Thyroid gland (tissue), 4 donors: ENCODE data around the gene NPTN.
"Not testable (repeated sequence)": the region's sequence is repeated elsewhere in the genome, so short reads cannot be mapped to it uniquely, and the experiment has no call there.

Experiments used
- CTCF ChIP-seq, 6 experiments: fragments of 200-600 bp in 3 of 6; fragments of 450-650 bp in 3 of 6; sonication (generic) in 3 of 6; IDR thresholded peaks; one replicate each; pipeline ENCODE4 v1.5.1; 2016 to 2019; ENCODE audit warnings: antibody characterized with exemption in 6 of 6, mild to moderate bottlenecking in 2 of 6, inconsistent platforms in 1 of 6, moderate library complexity in 1 of 6
- POLR2A ChIP-seq, 2 donors: fragments of 450-650 bp; IDR thresholded peaks; one replicate each; pipeline ENCODE4 v1.6.1; 2017; ENCODE audit warnings: antibody characterized with exemption in 2 of 2, mild to moderate bottlenecking in 2 of 2, moderate library complexity in 1 of 2

GRCh38 chr15:73548925-73549324 is 84.3 kb downstream of the NPTN start:
- TF ChIP-seq CTCF, POLR2A (IDR thresholded peaks at IDR 0.05): not testable (repeated sequence)
